MM.1S (cell line): ENCODE results near the gene VWA1.
"Not testable (repeated sequence)": the region's sequence is repeated elsewhere in the genome, so short reads cannot be mapped to it uniquely, and the experiment has no call there.

Experiments used
- DNase-seq: peaks from one replicate; pipeline ENCODE4 v3.0.0-alpha.2; 2015
- H2AFZ ChIP-seq: fragments of 300-600 bp; sonication (generic); 2 replicates; pipeline ENCODE4 v1.6.0; 2016; ENCODE audit warnings: antibody characterized with exemption, low read length
- H3F3A ChIP-seq: fragments of 300-600 bp; sonication (generic); 2 replicates; pipeline ENCODE4 v1.6.1; 2016; ENCODE audit warnings: mild to moderate bottlenecking, antibody characterized with exemption, low read length, moderate library complexity, mixed read lengths; ENCODE audit not compliant: insufficient read depth
- H3K27ac ChIP-seq: fragments of 300-600 bp; sonication (generic); 2 replicates; pipeline ENCODE4 v1.5.1; 2016; ENCODE audit warnings: mild to moderate bottlenecking, low read length
- H3K27me3 ChIP-seq: fragments of 300-600 bp; sonication (generic); replicated peaks from 2 replicates; pipeline ENCODE4 v1.6.0; 2016; ENCODE audit warnings: low read length; ENCODE audit not compliant: insufficient read depth
- H3K36me3 ChIP-seq: fragments of 300-600 bp; sonication (generic); replicated peaks from 2 replicates; pipeline ENCODE4 v1.6.1; 2016; ENCODE audit warnings: mild to moderate bottlenecking, low read length, mixed read lengths; ENCODE audit not compliant: insufficient read depth
- H3K4me1 ChIP-seq: fragments of 300-600 bp; sonication (generic); 2 replicates; pipeline ENCODE4 v1.6.1; 2016; ENCODE audit warnings: low read length, mixed read lengths
- H3K4me2 ChIP-seq: fragments of 300-600 bp; sonication (generic); 2 replicates; pipeline ENCODE4 v1.6.0; 2016; ENCODE audit warnings: low read depth, low read length
- H3K4me3 ChIP-seq: fragments of 300-600 bp; sonication (generic); 2 replicates; pipeline ENCODE4 v1.5.1; 2016; ENCODE audit warnings: low read length, mixed read lengths
- H3K79me2 ChIP-seq: fragments of 300-600 bp; sonication (generic); 2 replicates; pipeline ENCODE4 v1.6.1; 2016; ENCODE audit warnings: mixed run types, low read length, mixed read lengths
- H3K9ac ChIP-seq: fragments of 300-600 bp; sonication (generic); 2 replicates; pipeline ENCODE4 v1.6.1; 2016; ENCODE audit warnings: low read length, mixed read lengths
- H3K9me2 ChIP-seq: fragments of 300-600 bp; sonication (generic); replicated peaks from 2 replicates; pipeline ENCODE4 v1.6.1; 2016; ENCODE audit warnings: mild to moderate bottlenecking, low read length, mixed read lengths; ENCODE audit not compliant: insufficient read depth
- H3K9me3 ChIP-seq: fragments of 300-600 bp; sonication (generic); replicated peaks from 2 replicates; pipeline ENCODE4 v1.6.1; 2016; ENCODE audit warnings: mild to moderate bottlenecking, low read length, mixed read lengths; ENCODE audit not compliant: insufficient read depth
- H4K20me1 ChIP-seq: fragments of 300-600 bp; sonication (generic); 2 replicates; pipeline ENCODE4 v1.6.1; 2016; ENCODE audit warnings: mild to moderate bottlenecking, low read length, moderate library complexity, mixed read lengths; ENCODE audit not compliant: insufficient read depth
- CTCF ChIP-seq: fragments of 300-600 bp; sonication (generic); IDR thresholded peaks from 2 replicates; pipeline ENCODE4 v1.5.1; 2016; ENCODE audit warnings: antibody characterized with exemption, low read length, mixed read lengths
- EZH2 ChIP-seq: fragments of 300-600 bp; sonication (generic); optimal IDR thresholded peaks from 2 replicates; pipeline ENCODE3; 2017; ENCODE audit warnings: low read depth, mild to moderate bottlenecking, antibody characterized with exemption, low read length, mixed read lengths
- EZH2phosphoT487 ChIP-seq: fragments of 300-600 bp; sonication (generic); IDR thresholded peaks from 2 replicates; pipeline ENCODE4 v1.6.1; 2018; ENCODE audit warnings: antibody characterized with exemption, low read length

Gene VWA1

GRCh38 chr1:1482856-1483255, 47.4 kb downstream of the VWA1 start:
- no peaks in the 10 kb centered on the region for H3K9me3 ChIP-seq
- no peaks in the 10 kb centered on the region for H4K20me1 ChIP-seq
- H3F3A ChIP-seq, result no peaks in the 10 kb centered on the region
- no peak for DNase-seq
- peaks cover 3% of the 10 kb centered on the region; the same call in 1 of the 2 replicates for H3K36me3 ChIP-seq
- no peak overlapping the region for H3K9ac ChIP-seq
- H3K27ac ChIP-seq, result no peak overlapping the region
- H3K9me2 ChIP-seq, result no peaks in the 10 kb centered on the region
- H2AFZ ChIP-seq, result no peak overlapping the region
- no peaks in the 10 kb centered on the region for H3K27me3 ChIP-seq
- H3K4me3 ChIP-seq, result no peak overlapping the region
- TF ChIP-seq EZH2 (no peak), EZH2phosphoT487 (no peak), CTCF (no peak)
- H3K4me1 ChIP-seq, result no peaks in the 10 kb centered on the region
- no peak overlapping the region for H3K4me2 ChIP-seq
- peaks cover 12% of the 10 kb centered on the region for H3K79me2 ChIP-seq

GRCh38 chr1:1483714-1484113, 48.2 kb downstream of the VWA1 start:
- Histone ChIP-seq H3K4me2 (no peak overlapping the region), H3K36me3 (no peaks in the 10 kb centered on the region), H3K27ac (no peak overlapping the region), H3K4me1 (no peaks in the 10 kb centered on the region), H3K79me2 (peaks cover 7% of the 10 kb centered on the region; the same call in 1 of the 2 replicates), H3K9me3 (no peaks in the 10 kb centered on the region), H3K9me2 (no peaks in the 10 kb centered on the region), H3K4me3 (no peak overlapping the region), H4K20me1 (no peaks in the 10 kb centered on the region), H3K27me3 (no peaks in the 10 kb centered on the region), H2AFZ (no peak overlapping the region), H3F3A (no peaks in the 10 kb centered on the region), H3K9ac (no peak overlapping the region)
- TF ChIP-seq CTCF (no peak), EZH2 (no peak), EZH2phosphoT487 (no peak)
- DNase-seq, result no peak

- H3F3A ChIP-seq, H3K9ac ChIP-seq, H4K20me1 ChIP-seq, H3K4me1 ChIP-seq, H3K79me2 ChIP-seq, H3K4me2 ChIP-seq, H2AFZ ChIP-seq, H3K9me3 ChIP-seq, H3K9me2 ChIP-seq, DNase-seq, H3K27ac ChIP-seq, H3K4me3 ChIP-seq, H3K27me3 ChIP-seq, H3K36me3 ChIP-seq: not testable (repeated sequence)
These were observed 49.7 kb downstream of the VWA1 start for GRCh38 chr1:1484976-1485750.

- not testable (repeated sequence) for H2AFZ ChIP-seq, H3F3A ChIP-seq, H3K79me2 ChIP-seq, DNase-seq, H3K27ac ChIP-seq, H3K36me3 ChIP-seq, H3K9me2 ChIP-seq, H3K4me3 ChIP-seq, H3K4me2 ChIP-seq, H3K4me1 ChIP-seq, H4K20me1 ChIP-seq, H3K27me3 ChIP-seq, H3K9ac ChIP-seq, H3K9me3 ChIP-seq
These were observed 50.3 kb downstream of the VWA1 start for GRCh38 chr1:1485755-1486317.
